ENCODE results near the gene EHD1.
A peak's percentile ranks its signal among the peaks of the same experiment; 100 is the strongest.

EHD1 gene

GRCh38 chr11:64910451-64911093 lies 32.2 kb upstream of the EHD1 start:
- FAIRE-seq = no peak
- DNase-seq (ENCODE audit: insufficient read length, low spot score) = no peak

- DNase-seq (ENCODE audit: insufficient read length, low spot score) = no peak
Observed at GRCh38 chr11:64909653-64910343, 31.4 kb upstream of the EHD1 start.

GRCh38 chr11:64908766-64909165 lies 30.3 kb upstream of the EHD1 start:
- FAIRE-seq (no peak), DNase-seq (ENCODE audit: insufficient read length, low spot score) (no peak)

More at GRCh38 chr11:64909653-64910343, 31.4 kb upstream of the EHD1 start:
- no peak for FAIRE-seq

- DNase-seq (ENCODE audit: insufficient read length, low spot score) = no peak
- no peak for FAIRE-seq
Observed at GRCh38 chr11:64906314-64906635, 27.9 kb upstream of the EHD1 start.

GRCh38 chr11:64905516-64906313 lies 27.3 kb upstream of the EHD1 start:
- DNase-seq (ENCODE audit: insufficient read length, low spot score) (no peak), FAIRE-seq (no peak)

GRCh38 chr11:64903291-64903833 lies 24.9 kb upstream of the EHD1 start:
- no peak for DNase-seq (ENCODE audit: insufficient read length, low spot score)
- no peak for FAIRE-seq

- FAIRE-seq = no peak
Observed at GRCh38 chr11:64902102-64902900, 23.9 kb upstream of the EHD1 start.

GRCh38 chr11:64900774-64901173 lies 22.4 kb upstream of the EHD1 start:
- DNase-seq (ENCODE audit: insufficient read length, low spot score) = no peak
- FAIRE-seq = no peak

More at GRCh38 chr11:64902102-64902900, 23.9 kb upstream of the EHD1 start:
- no peak for DNase-seq (ENCODE audit: insufficient read length, low spot score)

- DNase-seq (ENCODE audit: insufficient read length, low spot score) = no peak
Observed at GRCh38 chr11:64900263-64900678, 21.9 kb upstream of the EHD1 start.

GRCh38 chr11:64898541-64898940 lies 20.1 kb upstream of the EHD1 start:
- FAIRE-seq (no peak), DNase-seq (ENCODE audit: insufficient read length, low spot score) (no peak)

More at GRCh38 chr11:64900263-64900678, 21.9 kb upstream of the EHD1 start:
- FAIRE-seq = no peak

- FAIRE-seq = no peak
Observed at GRCh38 chr11:64898076-64898445, 19.6 kb upstream of the EHD1 start.

GRCh38 chr11:64897381-64898075 lies 19.1 kb upstream of the EHD1 start:
- FAIRE-seq (no peak), DNase-seq (ENCODE audit: insufficient read length, low spot score) (no peak)

More at GRCh38 chr11:64898076-64898445, 19.6 kb upstream of the EHD1 start:
- DNase-seq (ENCODE audit: insufficient read length, low spot score) = no peak

GRCh38 chr11:64896448-64897022 lies 18.1 kb upstream of the EHD1 start:
- no peak for FAIRE-seq
- DNase-seq (ENCODE audit: insufficient read length, low spot score) = no peak

- DNase-seq (ENCODE audit: insufficient read length, low spot score) (no peak), FAIRE-seq (no peak)
Observed at GRCh38 chr11:64894812-64895452, 16.5 kb upstream of the EHD1 start.

GRCh38 chr11:64894070-64894811 lies 15.8 kb upstream of the EHD1 start:
- DNase-seq (ENCODE audit: insufficient read length, low spot score) = peak; percentile 97
- peak; percentile 93 for FAIRE-seq

GRCh38 chr11:64893194-64894069 lies 15.0 kb upstream of the EHD1 start:
- peak; percentile 89 for FAIRE-seq
- peak; percentile 61 for DNase-seq (ENCODE audit: insufficient read length, low spot score)

GRCh38 chr11:64892838-64893193 lies 14.4 kb upstream of the EHD1 start:
- no peak for DNase-seq (ENCODE audit: insufficient read length, low spot score)
- no peak for FAIRE-seq
